GM19025 (cell line): Measurements from ENCODE around the gene KASH5.
"Not testable (repeated sequence)": the region's sequence is repeated elsewhere in the genome, so short reads cannot be mapped to it uniquely, and the experiment has no call there.

ENCODE experiments used
- ATAC-seq: cut with Tn5 transposase; IDR thresholded peaks from one replicate; pipeline ENCODE4 v1.9.1; 2021; ENCODE audit warnings: mild to moderate bottlenecking, low read depth, moderate library complexity; ENCODE audit not compliant: unreplicated experiment

The KASH5 gene

DNA sequence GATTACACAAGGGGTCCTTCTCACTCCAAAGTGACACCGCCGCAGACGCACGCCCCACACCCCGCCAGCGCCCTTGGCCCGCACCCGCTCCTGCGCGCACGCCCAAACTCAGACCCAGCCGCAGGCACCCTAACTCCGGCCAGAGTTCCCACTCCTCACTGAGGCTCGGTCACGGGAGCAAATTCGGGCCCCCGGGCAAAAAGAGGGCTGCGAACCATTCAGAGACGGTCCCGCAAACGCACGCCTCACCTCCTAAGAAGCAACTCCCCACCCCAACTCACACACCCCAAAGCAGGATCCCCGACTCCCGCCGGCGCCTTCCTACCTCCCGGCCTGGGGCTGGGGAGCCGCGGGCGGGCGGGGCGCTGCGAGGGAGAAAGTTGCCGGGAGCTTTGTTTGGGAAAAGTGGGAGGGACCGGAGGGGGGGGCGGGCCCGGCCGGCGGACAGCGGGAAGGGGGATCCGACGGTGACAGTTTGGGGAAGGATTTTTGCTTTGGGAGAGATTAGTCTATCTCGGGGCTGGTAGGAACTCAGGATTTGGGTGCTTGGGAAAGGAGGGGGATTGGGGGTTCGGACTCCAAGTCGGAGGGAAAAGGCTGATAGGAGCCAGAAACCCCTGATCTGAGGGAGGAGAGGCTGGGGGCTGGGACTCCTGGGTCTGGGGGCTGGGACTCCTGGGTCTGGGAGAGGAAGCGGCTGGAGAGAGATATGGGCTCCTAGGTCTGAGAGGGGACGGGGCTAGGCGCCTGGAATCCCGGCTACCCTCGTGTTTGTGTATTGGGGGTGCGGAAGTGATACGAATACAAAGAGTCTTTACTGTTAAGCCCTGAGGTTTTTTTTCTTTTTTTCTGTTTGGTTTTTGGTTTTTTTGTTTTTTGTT, 25.8 kb upstream of the KASH5 start, which contains the start of gene TEAD2:
TEAD2 (minus strand) TSS at position 369 of the 881 bp plus-strand sequence. CDS start 2,341 bp downstream, outside the sequence.
- ATAC-seq: no peak

DNA sequence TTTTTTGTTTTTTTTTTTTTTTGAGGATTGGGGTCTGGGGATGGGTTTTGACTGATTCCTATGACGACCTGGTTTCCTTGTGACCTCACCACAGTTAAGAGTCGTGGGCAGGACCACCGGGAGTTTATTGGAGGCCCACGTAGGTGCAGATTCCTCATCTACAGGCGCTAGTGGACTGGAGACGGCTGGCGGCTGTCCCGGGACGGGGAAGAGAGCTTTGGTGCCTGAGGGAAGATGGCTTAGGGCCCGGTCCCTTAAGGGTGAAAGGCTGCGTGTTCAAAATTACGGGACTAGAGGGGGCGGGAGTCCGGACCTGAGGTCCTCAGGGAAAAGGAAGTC, 25.2 kb upstream of the KASH5 start:
- no peak for ATAC-seq

DNA sequence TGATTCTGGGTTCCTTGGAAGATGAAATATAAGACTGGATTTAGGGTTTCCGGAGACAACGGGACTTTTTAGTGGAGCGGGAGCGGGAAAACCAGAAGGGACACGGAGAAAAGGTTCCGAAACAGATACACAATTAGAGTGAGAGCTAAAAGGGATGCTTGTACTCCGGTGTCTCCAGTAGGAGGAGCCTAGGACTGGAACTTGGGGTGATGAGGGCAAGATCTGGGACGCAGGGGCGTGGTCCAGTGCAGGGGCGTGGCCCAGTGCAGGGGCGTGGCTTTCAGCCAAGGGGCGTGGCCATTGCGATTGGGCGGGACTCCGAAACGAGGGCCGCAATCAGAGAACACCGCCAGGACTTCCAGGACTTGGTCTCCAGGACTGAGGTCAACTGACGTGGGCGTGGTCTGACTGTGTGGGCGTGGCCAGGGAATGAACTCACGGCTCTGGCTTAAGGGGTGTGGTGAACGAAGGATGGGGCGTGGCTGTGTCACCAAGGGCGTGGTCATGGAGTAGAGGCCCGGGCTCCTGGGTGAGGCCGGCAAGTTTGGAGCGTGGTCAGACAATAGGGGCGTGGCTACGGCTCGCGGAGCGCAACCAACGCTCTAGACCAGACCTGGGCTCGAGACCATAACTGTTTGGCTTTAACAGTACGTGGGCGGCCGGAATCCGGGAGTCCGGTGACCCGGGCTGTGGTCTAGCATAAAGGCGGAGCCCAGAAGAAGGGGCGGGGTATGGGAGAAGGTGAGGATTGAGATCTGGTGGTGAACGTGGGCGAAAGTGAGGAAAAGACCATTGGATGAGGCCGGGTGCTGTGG, 24.6 kb upstream of the KASH5 start, which contains the start of gene DKKL1:
DKKL1 (plus strand) TSS at position 610 of the 815 bp plus-strand sequence; CDS start at position 732, 122 bp downstream.
- ATAC-seq: no peak

DNA sequence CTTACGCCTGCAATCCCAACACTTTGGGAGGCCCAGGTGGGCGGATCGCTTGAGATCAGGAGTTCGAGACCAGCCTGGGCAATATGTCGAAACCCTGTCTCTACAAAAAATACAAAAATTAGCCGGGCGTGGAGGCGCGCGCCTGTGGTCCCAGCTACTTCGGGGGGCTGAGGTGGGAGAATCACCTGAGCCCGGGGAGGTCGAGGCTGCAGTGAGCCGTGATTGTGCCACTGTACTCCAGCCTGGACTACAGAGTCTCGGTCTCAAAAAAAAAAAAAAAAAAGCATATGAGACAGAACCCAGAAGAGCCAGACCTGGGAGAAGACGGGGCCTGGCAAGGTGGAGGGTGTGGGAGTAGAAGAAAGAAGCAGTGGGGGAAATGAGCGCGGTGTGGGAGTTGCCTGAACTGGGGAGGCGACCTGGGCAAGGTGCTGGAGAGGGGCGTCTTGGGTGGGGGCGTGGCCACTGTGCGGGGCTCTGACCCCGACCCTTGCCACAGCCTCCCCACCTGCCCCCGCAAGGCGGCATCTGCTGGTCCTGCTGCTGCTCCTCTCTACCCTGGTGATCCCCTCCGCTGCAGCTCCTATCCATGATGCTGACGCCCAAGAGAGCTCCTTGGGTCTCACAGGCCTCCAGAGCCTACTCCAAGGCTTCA, 23.8 kb upstream of the KASH5 start:
- no peak for ATAC-seq

DNA sequence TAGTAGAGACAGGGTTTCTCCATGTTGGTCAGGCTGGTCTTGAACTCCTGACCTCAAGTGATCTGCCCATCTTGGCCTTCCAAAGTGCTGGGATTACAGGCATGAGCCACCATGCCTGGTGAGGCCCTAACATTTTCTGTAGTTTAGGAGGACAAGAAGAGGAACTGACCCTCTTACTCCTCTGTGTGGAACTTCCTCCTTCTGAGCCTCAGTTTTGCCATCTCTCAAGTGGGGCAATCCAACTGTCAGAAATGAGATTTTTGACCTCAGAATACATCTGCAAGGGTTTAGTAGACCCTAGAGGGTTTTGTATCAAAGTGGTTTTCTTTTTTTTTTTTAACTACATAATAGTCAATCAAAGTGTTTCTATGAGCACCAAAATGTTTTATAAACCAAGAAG, 21.9 kb upstream of the KASH5 start:
- ATAC-seq: no peak

DNA sequence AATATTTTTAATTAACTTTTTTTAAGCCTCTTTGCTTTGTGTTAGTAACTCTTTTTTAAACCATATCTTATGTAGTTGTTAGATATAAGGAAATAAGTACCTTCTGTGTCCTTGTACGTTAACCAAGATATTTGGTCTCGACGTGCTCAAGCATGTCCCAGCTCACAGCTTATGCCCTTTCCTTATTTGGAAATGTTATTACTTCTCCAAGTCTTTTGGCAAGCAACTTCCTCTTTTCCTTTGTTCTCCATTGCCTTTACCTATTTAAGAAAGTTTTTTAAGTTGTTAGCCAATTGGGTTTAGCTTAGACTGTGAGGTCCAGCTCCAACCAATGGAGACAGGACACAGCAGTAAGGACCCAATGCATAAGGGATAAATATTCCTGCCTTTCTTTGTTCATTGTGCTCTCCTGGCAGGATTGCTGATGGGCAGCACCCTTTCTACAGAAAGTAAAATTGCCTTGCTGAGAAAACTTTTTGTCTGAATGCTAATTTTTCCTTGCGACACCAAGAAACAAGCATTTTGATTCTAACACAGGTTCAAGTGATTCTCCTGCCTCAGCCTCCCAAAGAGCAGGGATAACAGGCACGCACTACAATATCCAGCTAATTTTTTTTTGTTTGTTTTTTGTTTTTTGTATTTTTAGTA, 19.2 kb upstream of the KASH5 start:
- no peak for ATAC-seq

DNA sequence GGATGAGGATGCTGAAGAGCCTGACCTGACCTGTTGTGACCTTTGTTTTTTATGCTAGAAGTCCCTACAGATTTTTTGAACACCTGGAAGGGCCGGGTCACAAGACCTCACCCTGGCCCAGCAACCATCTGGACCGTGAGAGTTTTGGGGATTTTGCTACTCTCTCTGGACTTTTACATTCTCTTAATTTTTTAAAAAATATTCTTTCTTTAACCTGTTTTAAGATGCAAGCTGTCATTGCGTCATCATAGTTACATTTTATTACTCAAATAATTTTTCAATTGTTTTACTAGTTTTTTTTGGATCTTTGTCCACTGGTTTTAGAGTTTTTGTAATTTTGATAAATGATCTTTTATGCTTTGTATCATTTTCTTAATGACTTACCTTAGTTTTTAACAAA, 16.9 kb upstream of the KASH5 start:
- no peak for ATAC-seq

DNA sequence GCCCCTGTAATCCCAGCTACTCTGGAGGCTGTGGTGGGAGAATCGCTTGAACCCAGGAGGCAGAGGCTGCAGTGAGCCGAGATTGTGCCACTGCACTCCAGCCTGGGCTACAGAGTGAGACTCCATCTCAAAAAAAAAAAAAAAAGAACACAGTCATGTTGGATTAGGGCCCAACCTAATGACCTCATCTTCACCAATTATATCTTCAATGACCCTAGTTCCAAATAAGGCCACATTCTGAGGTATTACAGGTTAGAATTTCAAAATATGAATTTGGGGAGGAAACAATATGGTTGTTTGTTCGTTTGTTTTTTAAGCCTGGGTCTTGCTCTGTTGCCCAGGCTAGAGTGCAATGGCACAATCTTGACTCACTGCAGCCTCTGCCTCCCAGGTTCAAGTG, 14.9 kb upstream of the KASH5 start:
- ATAC-seq: not testable (repeated sequence)

DNA sequence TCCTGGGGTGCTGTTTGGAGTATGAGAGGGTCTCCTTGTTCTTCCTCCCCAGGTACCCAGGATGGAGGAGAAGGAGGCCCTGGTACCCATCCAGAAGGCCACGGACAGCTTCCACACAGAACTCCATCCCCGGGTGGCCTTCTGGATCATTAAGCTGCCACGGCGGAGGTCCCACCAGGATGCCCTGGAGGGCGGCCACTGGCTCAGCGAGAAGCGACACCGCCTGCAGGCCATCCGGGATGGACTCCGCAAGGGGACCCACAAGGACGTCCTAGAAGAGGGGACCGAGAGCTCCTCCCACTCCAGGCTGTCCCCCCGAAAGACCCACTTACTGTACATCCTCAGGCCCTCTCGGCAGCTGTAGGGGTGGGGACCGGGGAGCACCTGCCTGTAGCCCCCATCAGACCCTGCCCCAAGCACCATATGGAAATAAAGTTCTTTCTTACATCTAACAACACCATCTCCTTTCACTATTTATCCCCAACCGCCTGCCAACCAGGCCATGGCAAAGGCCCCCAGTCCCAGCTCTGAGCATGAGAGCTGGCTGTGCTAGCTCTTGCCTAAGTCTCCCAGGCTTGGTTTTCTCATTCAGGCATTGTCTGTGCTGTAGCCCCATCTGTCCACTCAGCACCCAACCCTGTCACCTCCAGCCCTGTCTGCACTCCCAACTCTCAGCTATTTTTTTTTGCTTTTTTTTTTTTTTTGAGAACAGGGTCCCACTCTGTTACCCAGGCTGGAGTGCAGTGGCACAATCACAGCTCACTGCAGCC, 13.2 kb upstream of the KASH5 start:
- ATAC-seq: no peak

DNA sequence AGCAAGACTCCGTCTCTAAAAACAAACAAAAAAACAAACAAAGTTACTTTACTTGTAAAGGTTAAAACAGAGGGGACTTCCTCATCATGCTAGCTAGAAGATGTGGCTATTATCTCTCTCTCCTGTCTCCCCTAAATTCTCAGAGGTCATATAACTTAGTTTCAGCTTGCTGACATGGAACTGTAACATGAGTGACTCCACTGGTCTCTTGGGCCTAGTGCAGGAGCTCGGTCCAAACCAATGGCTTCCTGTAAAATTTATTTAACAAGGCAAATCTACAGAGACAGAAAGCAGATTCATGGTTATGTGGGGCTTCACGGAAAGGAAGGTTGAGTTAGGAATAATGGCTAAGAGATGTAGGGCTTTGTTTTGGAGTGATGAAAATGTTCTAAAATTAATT, 9.5 kb upstream of the KASH5 start:
- no peak for ATAC-seq

DNA sequence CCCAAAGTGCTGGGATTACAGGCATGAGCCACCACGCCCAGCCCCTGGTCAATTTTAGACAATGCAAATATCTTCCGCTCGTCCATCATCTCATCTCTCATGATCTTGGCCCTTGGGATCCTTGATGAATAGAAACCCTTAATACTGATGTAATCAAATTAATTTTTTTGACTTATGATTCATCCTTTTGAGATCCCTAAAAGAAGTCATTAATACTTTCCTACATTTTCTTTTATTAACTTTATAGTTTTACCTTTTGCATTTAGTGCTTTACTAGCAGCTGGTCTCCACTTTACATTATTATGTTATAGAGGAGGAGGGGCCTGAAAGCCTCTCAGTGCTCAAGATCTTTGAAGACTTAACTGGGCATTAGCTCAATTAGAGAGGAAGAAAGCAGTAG, 7.7 kb upstream of the KASH5 start:
- ATAC-seq: no peak

DNA sequence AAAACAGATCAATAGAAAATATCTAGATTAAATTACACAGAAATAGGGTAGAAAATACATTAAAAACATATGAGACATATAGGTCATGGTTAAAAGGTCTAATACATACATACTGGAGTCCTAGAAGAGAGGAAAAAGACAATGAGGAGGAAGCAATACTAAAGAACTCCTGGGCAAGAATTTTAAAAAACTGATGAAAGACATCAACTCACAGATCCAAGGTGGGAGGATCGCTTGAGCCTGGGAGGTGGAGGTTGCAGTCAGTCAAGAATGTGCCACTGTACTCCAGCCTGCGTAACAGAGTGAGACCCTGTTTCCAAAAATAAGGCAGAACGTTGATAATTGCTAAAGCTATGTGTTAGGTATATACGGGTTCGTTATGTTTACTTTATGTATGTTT, 5.4 kb upstream of the KASH5 start:
- no peak for ATAC-seq

DNA sequence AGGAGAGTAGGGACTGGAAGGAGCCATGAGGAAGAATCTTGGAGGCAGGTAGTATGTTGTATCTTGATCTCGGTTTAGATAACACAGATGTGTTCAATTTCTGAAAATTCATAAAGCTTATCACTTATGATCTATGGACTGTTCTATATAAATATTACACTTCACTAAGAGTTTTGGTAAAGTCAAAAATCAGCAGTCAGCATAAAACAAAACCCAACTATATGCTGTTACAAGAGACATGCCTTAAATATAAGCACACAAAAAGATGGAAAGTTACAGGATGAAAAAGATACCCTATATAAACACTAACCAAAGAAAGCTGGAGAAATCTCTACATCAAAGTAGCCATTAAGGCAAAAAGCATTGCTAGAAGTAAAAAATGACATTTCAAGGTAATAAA, 4.5 kb upstream of the KASH5 start:
- no peak for ATAC-seq

DNA sequence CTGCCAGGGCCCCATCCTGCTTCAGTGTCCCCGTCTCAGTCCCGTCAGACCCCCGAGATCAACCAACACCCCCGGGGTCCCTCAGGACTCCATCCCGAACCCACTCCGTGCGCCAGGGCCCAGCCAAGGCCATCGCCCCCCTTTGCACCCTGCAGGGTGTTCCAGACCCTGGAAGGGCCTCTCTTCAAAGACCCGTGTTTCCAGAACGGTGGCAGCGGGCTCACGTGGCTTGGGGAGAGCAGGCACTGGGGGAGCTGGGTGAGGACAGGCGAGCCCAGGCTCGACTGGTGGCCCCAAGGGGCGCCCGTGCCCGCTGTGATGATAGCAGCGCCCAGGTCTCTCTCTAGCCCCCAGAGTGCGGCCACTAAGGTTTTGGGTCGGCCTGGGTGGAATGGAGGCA, 1.4 kb downstream of the KASH5 start:
- no peak for ATAC-seq

DNA sequence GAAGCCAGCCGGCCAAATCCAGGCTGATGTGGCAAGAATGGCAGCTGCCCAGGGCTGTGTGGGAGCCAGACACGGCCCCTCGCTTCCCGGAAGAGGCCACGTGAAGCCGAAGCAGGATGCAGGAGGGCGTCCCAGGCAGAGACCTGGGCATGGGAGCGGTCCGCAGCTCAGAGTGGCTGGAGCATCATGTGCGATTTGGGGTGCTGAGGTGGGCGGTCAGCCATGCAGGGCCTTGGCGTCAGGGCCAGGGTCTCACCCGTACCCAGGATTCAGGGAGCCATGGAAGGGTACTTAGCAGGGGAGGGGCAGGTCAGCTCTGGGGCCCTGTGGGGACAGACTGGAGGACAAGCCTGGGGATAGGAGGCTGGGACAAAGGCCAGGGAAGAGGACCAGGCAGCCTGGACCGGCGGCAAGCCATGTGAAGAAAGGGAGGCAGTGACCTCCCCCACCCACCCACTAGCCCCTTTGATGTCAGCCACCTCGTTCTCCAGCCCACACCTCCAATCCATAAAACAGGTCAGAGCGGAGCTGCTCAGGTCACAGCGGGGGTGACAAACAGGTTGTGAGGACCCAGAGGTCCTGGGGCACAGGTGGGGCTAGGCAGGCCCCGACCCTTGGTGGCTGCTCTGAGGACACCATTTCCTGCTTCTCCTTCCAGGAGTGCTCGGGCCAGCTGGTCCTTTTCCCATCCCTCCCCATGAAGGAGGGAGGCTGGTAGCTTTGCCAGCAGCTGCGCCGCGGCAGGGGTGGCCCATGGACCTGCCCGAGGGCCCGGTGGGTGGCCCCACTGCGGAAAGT, 2.3 kb downstream of the KASH5 start:
- ATAC-seq: no peak

DNA sequence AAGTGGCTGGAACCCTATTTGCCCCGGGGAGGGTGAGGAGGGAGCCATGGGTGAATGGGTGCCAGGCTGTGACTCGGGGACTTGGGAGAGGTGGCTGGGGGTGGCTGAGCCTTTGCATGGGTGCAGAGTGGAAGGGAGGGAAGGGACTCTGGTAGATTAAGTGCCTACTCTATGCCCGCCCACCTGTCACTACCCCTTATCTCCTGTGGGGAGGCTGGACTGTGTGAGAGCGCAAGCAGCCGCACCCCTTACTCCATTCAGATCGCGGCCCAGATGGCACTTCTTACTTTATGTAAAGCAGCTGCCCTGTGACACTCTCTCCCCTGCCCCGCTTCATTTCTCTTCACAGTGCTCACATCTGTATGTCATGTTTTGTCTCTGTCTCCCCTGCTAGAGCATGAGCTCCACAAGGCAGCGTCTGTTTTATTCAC, 2.9 kb downstream of the KASH5 start:
- ATAC-seq: no peak

DNA sequence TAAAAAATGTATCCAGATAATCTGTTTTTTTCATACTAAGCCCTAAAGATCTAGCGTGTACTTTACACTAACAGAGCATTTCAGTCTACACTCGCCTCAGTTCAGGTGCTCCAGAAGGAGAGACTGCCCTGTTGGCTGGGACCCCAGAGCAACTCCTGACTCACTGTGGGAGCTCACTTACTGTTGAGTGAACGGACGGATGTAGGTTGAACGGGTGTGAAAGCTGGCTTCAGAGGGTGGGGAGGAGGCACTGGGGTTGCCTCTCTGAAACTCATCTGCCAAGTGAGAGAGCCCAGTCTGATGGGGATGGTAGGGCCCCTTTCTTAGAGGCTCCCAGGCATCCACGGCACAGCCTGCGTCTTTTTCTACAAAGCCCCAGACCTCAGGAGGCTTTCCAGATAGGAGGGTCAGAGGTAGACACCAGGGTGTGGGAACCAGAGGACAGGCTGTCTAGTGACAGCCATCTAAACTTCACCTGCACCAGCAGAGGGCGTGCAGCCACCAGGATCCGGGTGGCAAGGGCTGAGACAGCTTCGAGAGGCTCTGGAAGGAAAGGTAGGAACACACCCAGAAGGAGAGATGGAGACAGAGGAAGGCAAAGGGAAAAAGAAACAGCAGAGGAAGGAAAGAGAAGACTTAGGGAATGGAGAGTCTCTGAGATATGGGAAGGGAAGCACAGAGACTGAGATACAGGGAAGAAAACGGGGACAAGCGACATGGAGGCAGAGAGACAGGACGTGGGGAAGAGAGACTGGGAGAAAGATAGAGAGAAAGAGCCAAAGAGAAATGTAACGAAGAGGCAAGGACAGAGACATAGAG, 3.7 kb downstream of the KASH5 start:
- no peak for ATAC-seq

DNA sequence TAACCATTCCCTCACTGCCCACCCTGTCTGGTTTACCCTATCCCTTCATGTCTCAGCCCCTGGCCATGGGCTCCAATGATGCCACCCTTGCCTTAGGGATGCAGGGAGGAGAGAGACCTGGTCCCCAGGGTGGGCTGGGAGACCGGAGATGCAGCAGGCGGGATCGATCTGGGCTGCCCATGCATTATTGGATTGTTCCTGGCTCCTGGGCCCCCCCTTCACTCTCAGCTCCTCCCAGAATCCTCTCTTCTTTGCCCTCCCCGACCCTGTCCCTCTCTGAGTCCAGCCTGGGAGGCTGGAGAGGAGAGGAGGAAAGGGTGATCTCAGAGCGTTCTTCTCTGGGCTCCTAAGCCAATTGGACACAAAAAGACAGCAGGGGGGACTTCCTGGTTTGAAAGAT, 5.8 kb downstream of the KASH5 start:
- no peak for ATAC-seq
